Measurements from ENCODE around the gene CCDC137.
A peak's percentile ranks its signal among the peaks of the same experiment; 100 is the strongest.

Gene CCDC137

GRCh38 chr17:81635973-81636504, 30.5 kb upstream of the CCDC137 start:
- DNase-seq (ENCODE audit: low spot score), result no peak
- no peak for TF ChIP-seq CTCF (IDR thresholded peaks at IDR 0.05; ENCODE audit: extremely low read depth, missing control alignments)

GRCh38 chr17:81636505-81637288, 29.8 kb upstream of the CCDC137 start, which contains the start of the genes NPLOC4 and TSPAN10:
TSS of gene NPLOC4 (minus strand) at chr17:81637112. CDS start at chr17:81636930, 182 bp downstream.
TSS of gene TSPAN10 (plus strand) at chr17:81637196. CDS start at chr17:81642413, 5,217 bp downstream.
- DNase-seq (ENCODE audit: low spot score), result peak; percentile 99
- TF ChIP-seq CTCF (IDR thresholded peaks at IDR 0.05; ENCODE audit: extremely low read depth, missing control alignments), result no peak

- no peak for DNase-seq (ENCODE audit: low spot score)
- TF ChIP-seq CTCF (IDR thresholded peaks at IDR 0.05; ENCODE audit: extremely low read depth, missing control alignments), result no peak
Observed at GRCh38 chr17:81638683-81639082, 27.9 kb upstream of the CCDC137 start.

GRCh38 chr17:81640011-81640410, 26.5 kb upstream of the CCDC137 start:
- no peak for TF ChIP-seq CTCF (IDR thresholded peaks at IDR 0.05; ENCODE audit: extremely low read depth, missing control alignments)
- DNase-seq (ENCODE audit: low spot score), result no peak

- DNase-seq (ENCODE audit: low spot score), result no peak
- no peak for TF ChIP-seq CTCF (IDR thresholded peaks at IDR 0.05; ENCODE audit: extremely low read depth, missing control alignments)
Observed at GRCh38 chr17:81641825-81642489, 24.6 kb upstream of the CCDC137 start.

GRCh38 chr17:81644496-81644895, 22.0 kb upstream of the CCDC137 start:
- no peak for DNase-seq (ENCODE audit: low spot score)
- no peak for TF ChIP-seq CTCF (IDR thresholded peaks at IDR 0.05; ENCODE audit: extremely low read depth, missing control alignments)

All from GM20000 (cell line).